Body of pancreas (tissue), 4 donors: ENCODE data around the gene GID8. TPM values are rescaled to one million over a fixed set of nuclear protein-coding genes. Genes with fewer than 3 reads are reported as not detected.
A peak's percentile ranks its signal among the peaks of the same experiment; 100 is the strongest.

Experiments used
- ATAC-seq: fragments of 150-250 bp; one replicate; pipeline ENCODE4 v1.9.1; 2016
- DNase-seq, 4 donors: peaks; one replicate each; pipeline ENCODE4 v3.0.0-alpha.2; 2019
- H3K27ac ChIP-seq, 4 donors: fragments of 200-600 bp; sonication (generic); 1 replicate in 3 of 4; 2 replicates in 1 of 4; pipeline versions ENCODE4 v1.5.1 to v1.6.1; 2016 to 2019; ENCODE audit warnings: mild to moderate bottlenecking in 1 of 4, mixed read lengths in 1 of 4, moderate library complexity in 1 of 4
- H3K27me3 ChIP-seq, 2 donors: fragments of 200-600 bp; sonication (generic); one replicate each; pipeline ENCODE4 v1.6.0; 2016; ENCODE audit warnings: mild to moderate bottlenecking in 1 of 2
- H3K36me3 ChIP-seq, 2 donors: fragments of 200-600 bp; sonication (generic); replicated peaks in 1 of 2; 2 replicates each; pipeline ENCODE4 v1.5.1; 2016; ENCODE audit warnings: low read depth in 2 of 2; ENCODE audit not compliant: insufficient read depth in 1 of 2
- H3K4me1 ChIP-seq: fragments of 200-600 bp; sonication (generic); one replicate; pipeline ENCODE4 v1.6.0; 2016
- H3K4me3 ChIP-seq, 2 donors: fragments of 200-600 bp; sonication (generic); 1 replicate in 1 of 2; 2 replicates in 1 of 2; pipeline ENCODE4 v1.5.1; 2016 to 2019
- H3K9me3 ChIP-seq, 3 donors: fragments of 200-600 bp; sonication (generic); 1 replicate in 2 of 3; 2 replicates in 1 of 3; pipeline ENCODE4 v1.5.1; 2016
- CTCF ChIP-seq, 7 experiments: fragments of 450-650 bp in 4 of 7; fragments of 200-600 bp in 3 of 7; sonication (generic) in 3 of 7; IDR thresholded peaks; one replicate each; pipeline ENCODE4 v1.5.1; 2016 to 2019; ENCODE audit warnings: antibody characterized with exemption in 7 of 7
- POLR2A ChIP-seq, 3 donors: fragments of 450-650 bp; IDR thresholded peaks; one replicate each; pipeline ENCODE4 v1.6.1; 2016; ENCODE audit warnings: antibody characterized with exemption in 3 of 3, mild to moderate bottlenecking in 2 of 3
- WGBS, 2 donors: methylation state at CpG; one replicate each; pipeline ENCODE4 v1.1.5; 2017; 5-methylcytosine and 5-hydroxymethylcytosine counted together
- intact Hi-C: fragments of 100-400 bp; cut with DNase I; formaldehyde crosslinking; loops from one replicate; pipeline ENCODE4 v1.15.1; 2023
- total RNA-seq, 2 donors: library from RNA; depleted of rRNA; stranded (reverse); fragments of >200 nt; gene quantifications; one replicate each; pipeline ENCODE4 v1.1.0, GENCODE V29; 2016

The GID8 gene
- total RNA-seq, 2 donors from 2014 or later = 26.2 to 29.7 TPM

- H3K36me3 ChIP-seq = peaks cover 11 to 19% of the 10 kb centered on the region in 2 donors
- ATAC-seq = no peak
- no peak for DNase-seq
- 61 to 76% methylated on average over 9 of the region's 9 CpGs for WGBS, 2 donors
- H3K27me3 ChIP-seq = no peaks in the 10 kb centered on the region
- no peak overlapping the region for H3K4me3 ChIP-seq
- peaks cover 61% of the 10 kb centered on the region for H3K4me1 ChIP-seq
- no peak overlapping the region for H3K27ac ChIP-seq
- intact Hi-C loops = no loop called here
- no peaks in the 10 kb centered on the region for H3K9me3 ChIP-seq
- no peak for TF ChIP-seq POLR2A (IDR thresholded peaks at IDR 0.05)
- TF ChIP-seq CTCF (IDR thresholded peaks at IDR 0.05) = no peak
Observed at GRCh38 chr20:62914436-62914835, 23.5 kb upstream of the GID8 start.

- Histone ChIP-seq H3K4me1 (peaks cover 66% of the 10 kb centered on the region), H3K9me3 (no peaks in the 10 kb centered on the region), H3K27me3 (no peaks in the 10 kb centered on the region), H3K4me3 (no peak overlapping the region), H3K36me3 (peaks cover 10 to 19% of the 10 kb centered on the region in 2 donors), H3K27ac (no peak overlapping the region)
- 40 to 44% methylated on average over 8 of the region's 8 CpGs for WGBS, 2 donors
- peak; percentile 41 to 66 (median 46) for DNase-seq
- TF ChIP-seq CTCF (IDR thresholded peaks at IDR 0.05) (no peak), POLR2A (IDR thresholded peaks at IDR 0.05) (peak in 1 of 3 donors; percentile 32)
- ATAC-seq = peak; percentile 85
- intact Hi-C loops = no loop called here
Observed at GRCh38 chr20:62914970-62915457, 22.9 kb upstream of the GID8 start.

DNA sequence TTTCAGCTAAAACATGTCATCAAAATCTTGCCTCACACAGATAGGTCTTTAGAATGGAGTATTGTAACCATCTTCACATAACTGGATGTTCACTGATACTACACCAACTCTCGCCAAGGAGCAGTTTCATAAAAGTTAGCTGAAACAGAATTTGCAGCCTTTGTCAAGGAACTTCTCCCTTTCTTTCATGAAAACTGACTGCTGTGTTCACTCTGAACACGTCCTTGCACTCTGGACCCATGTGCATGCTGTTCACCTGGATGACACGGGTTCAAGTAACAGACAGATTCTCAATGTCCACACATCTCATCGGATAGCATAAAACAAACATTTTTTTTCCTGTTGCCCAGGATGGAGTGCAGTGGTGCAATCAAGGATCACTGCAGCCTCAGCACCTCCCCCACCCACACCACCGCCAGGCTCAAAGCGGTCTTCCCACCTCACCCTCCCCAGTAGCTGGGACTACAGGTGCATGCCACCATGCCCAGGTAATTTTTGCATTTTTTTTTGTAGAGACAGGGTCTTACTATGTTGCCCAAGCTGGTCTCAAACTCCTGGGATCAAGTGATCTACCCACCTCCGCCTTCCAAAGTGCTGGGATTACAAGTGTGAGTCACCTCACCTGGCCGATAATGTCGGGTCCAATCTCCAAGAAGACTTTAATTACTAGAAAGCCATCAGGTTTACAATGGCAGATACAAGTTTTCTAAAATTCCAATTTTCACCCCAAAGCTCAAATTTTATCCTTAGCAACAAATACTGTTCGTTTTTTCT is 21.1 kb upstream of the GID8 start:
- Histone ChIP-seq H3K4me3 (no peak overlapping the region), H3K36me3 (peaks cover 0 to 1% of the 10 kb centered on the region in 2 donors), H3K4me1 (peaks cover 82% of the 10 kb centered on the region), H3K9me3 (no peaks in the 10 kb centered on the region), H3K27me3 (no peaks in the 10 kb centered on the region), H3K27ac (no peak overlapping the region)
- ATAC-seq = no peak
- TF ChIP-seq CTCF (IDR thresholded peaks at IDR 0.05) = no peak
- TF ChIP-seq POLR2A (IDR thresholded peaks at IDR 0.05) = no peak
- DNase-seq = no peak
- intact Hi-C loops = no loop called here
- 65 to 71% methylated on average over 10 of the region's 10 CpGs for WGBS, 2 donors

- Histone ChIP-seq H3K36me3 (no peaks in the 10 kb centered on the region), H3K27ac (no peak overlapping the region), H3K4me3 (no peak overlapping the region), H3K9me3 (no peaks in the 10 kb centered on the region), H3K4me1 (peaks cover 89% of the 10 kb centered on the region), H3K27me3 (no peaks in the 10 kb centered on the region)
- intact Hi-C loops = no loop called here
- DNase-seq = no peak
- no peak for TF ChIP-seq CTCF (IDR thresholded peaks at IDR 0.05)
- no peak for TF ChIP-seq POLR2A (IDR thresholded peaks at IDR 0.05)
- WGBS, 2 donors = 72 to 74% methylated on average over 3 of the region's 3 CpGs
- ATAC-seq = no peak
Observed at GRCh38 chr20:62917720-62918119, 20.2 kb upstream of the GID8 start.

DNA sequence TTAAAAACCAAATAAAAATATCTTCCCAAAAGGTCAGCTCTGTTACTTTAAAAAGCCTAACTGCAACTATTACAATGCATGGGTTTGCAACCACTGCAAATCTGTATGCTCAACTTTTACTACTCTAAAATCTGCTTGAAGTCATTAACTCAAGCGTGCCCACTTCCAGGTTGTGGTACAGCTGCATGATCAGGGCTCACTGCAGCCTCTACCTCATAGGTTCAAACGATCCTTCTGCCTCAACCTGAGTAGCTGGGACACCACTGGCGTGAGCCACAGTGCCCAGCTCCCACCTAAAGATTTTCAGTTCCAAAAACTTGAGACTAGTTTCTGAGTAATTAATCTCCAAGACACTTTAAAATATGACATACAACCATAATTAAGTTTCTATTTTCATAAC is 19.8 kb upstream of the GID8 start:
- Histone ChIP-seq H3K27ac (no peak overlapping the region), H3K4me1 (peaks cover 90% of the 10 kb centered on the region), H3K36me3 (no peaks in the 10 kb centered on the region), H3K9me3 (no peaks in the 10 kb centered on the region), H3K27me3 (no peaks in the 10 kb centered on the region), H3K4me3 (no peak overlapping the region)
- 43% methylated on average over 3 of the region's 3 CpGs for WGBS, 2 donors
- DNase-seq (no peak), ATAC-seq (no peak)
- TF ChIP-seq POLR2A (IDR thresholded peaks at IDR 0.05) = no peak
- TF ChIP-seq CTCF (IDR thresholded peaks at IDR 0.05) = no peak
- intact Hi-C loops = no loop called here
